SK-N-SH treated with all-trans-retinoic acid at 6 μM for 48 hours (cell line): ENCODE results near the gene MEX3A.

ENCODE experiments used
- ARNTL ChIP-seq: fragments of 450-650 bp; formaldehyde crosslinking; IDR thresholded peaks from 2 replicates; pipeline ENCODE4 v1.5.0; 2020; ENCODE audit warnings: low read depth, mild to moderate bottlenecking, moderate library complexity, borderline replicate concordance
- BACH2 ChIP-seq: fragments of 250-450 bp; sonication (Bioruptor Pico); IDR thresholded peaks from 2 replicates; pipeline ENCODE4 v1.9.0; 2021; ENCODE audit warnings: mild to moderate bottlenecking, borderline replicate concordance
- CREB5 ChIP-seq: fragments of 250-450 bp; sonication (Bioruptor Pico); IDR thresholded peaks from 2 replicates; pipeline ENCODE4 v1.5.1; 2020; ENCODE audit warnings: low read depth, mild to moderate bottlenecking, moderate library complexity
- CSDC2 ChIP-seq: fragments of 250-450 bp; sonication (Bioruptor Pico); IDR thresholded peaks from 2 replicates; pipeline ENCODE4 v1.5.0; 2020; ENCODE audit warnings: mild to moderate bottlenecking, moderate library complexity
- PATZ1 ChIP-seq: fragments of 250-450 bp; sonication (Bioruptor Pico); IDR thresholded peaks from 2 replicates; pipeline ENCODE4 v1.8.0; 2020; ENCODE audit warnings: mild to moderate bottlenecking, moderate library complexity, borderline replicate concordance
- PPARA ChIP-seq: fragments of 250-450 bp; sonication (Bioruptor Pico); IDR thresholded peaks from 2 replicates; pipeline ENCODE4 v1.5.0; 2020; ENCODE audit warnings: mild to moderate bottlenecking, borderline replicate concordance
- SNAI2 ChIP-seq: fragments of 250-450 bp; sonication (Bioruptor Pico); IDR thresholded peaks from 2 replicates; pipeline ENCODE4 v1.5.0; 2020; ENCODE audit warnings: mild to moderate bottlenecking, moderate library complexity
- TCF4 ChIP-seq: fragments of 250-450 bp; sonication (Bioruptor Pico); IDR thresholded peaks from 2 replicates; pipeline ENCODE4 v1.8.0; 2021; ENCODE audit warnings: mild to moderate bottlenecking, moderate library complexity, borderline replicate concordance
- TOX ChIP-seq: fragments of 250-450 bp; sonication (Bioruptor Pico); IDR thresholded peaks from 2 replicates; pipeline ENCODE4 v1.8.0; 2021; ENCODE audit warnings: mild to moderate bottlenecking, moderate library complexity, borderline replicate concordance
- TSHZ2 ChIP-seq: fragments of 250-450 bp; sonication (Bioruptor Pico); IDR thresholded peaks from 2 replicates; pipeline ENCODE4 v1.5.0; 2020; ENCODE audit warnings: mild to moderate bottlenecking, moderate library complexity
- ZFP3 ChIP-seq: fragments of 250-450 bp; sonication (Bioruptor Pico); IDR thresholded peaks from 2 replicates; pipeline ENCODE4 v1.5.0; 2020; ENCODE audit warnings: mild to moderate bottlenecking, moderate library complexity
- ZNF565 ChIP-seq: fragments of 450-650 bp; formaldehyde crosslinking; conservative IDR thresholded peaks from 2 replicates; pipeline ENCODE4 v1.5.0; 2020; ENCODE audit warnings: low read depth, mild to moderate bottlenecking, moderate library complexity
- ZNF8 ChIP-seq: fragments of 450-650 bp; formaldehyde crosslinking; IDR thresholded peaks from 2 replicates; pipeline ENCODE4 v1.5.0; 2020; ENCODE audit warnings: mild to moderate bottlenecking, moderate library complexity

GRCh38 chr1:156126043-156126629 lies 43.9 kb upstream of the MEX3A start:
- TF ChIP-seq PPARA (CRISPR knock-in tag) (no peak), ZNF565 (no peak), TOX (CRISPR knock-in tag) (no peak), PATZ1 (CRISPR knock-in tag) (no peak), ARNTL (CRISPR knock-in tag) (no peak), CREB5 (CRISPR knock-in tag) (no peak), BACH2 (CRISPR knock-in tag) (no peak), ZNF8 (CRISPR knock-in tag) (no peak), TSHZ2 (CRISPR knock-in tag) (no peak), CSDC2 (CRISPR knock-in tag) (no peak), SNAI2 (CRISPR knock-in tag) (no peak), ZFP3 (CRISPR knock-in tag) (no peak), TCF4 (no peak; the same call in 1 of the 2 replicates)
